Prostate gland (tissue), 2 donors: ENCODE data around the gene GFRA1. TPM values are rescaled to one million over a fixed set of nuclear protein-coding genes. Genes with fewer than 3 reads are reported as not detected.

Experiments
- DNase-seq: peaks from one replicate; pipeline ENCODE4 v3.0.0-alpha.2; 2019; ENCODE audit warnings: low spot score
- H3K27ac ChIP-seq, 2 donors: fragments of 200-600 bp; sonication (generic); 2 replicates each; pipeline ENCODE4 v1.5.1; 2017 to 2019
- H3K27me3 ChIP-seq: fragments of 200-600 bp; sonication (generic); replicated peaks from 2 replicates; pipeline ENCODE4 v1.5.1; 2019; ENCODE audit not compliant: insufficient read depth
- H3K36me3 ChIP-seq, 2 donors: fragments of 200-600 bp; sonication (generic); 1 replicate in 1 of 2; 2 replicates in 1 of 2; pipeline versions ENCODE4 v1.5.1 to v1.8.1; 2017 to 2019
- H3K4me1 ChIP-seq: fragments of 200-600 bp; sonication (generic); replicated peaks from 2 replicates; pipeline ENCODE4 v1.5.1; 2019
- H3K4me3 ChIP-seq, 2 donors: fragments of 200-600 bp; sonication (generic); 2 replicates each; pipeline ENCODE4 v1.5.1; 2017 to 2019
- H3K9me3 ChIP-seq: fragments of 200-600 bp; sonication (generic); 2 replicates; pipeline ENCODE4 v1.5.1; 2017
- POLR2A ChIP-seq: fragments of 450-650 bp; IDR thresholded peaks from one replicate; pipeline ENCODE4 v1.6.1; 2016; ENCODE audit warnings: antibody characterized with exemption, mild to moderate bottlenecking
- POLR2AphosphoS5 ChIP-seq: sonication (generic); formaldehyde crosslinking; IDR thresholded peaks from one replicate; pipeline ENCODE4 v1.6.1; 2017; ENCODE audit warnings: antibody characterized with exemption
- WGBS: methylation state at CpG from one replicate; pipeline ENCODE4 v1.1.5; 2018; 5-methylcytosine and 5-hydroxymethylcytosine counted together
- intact Hi-C: fragments of 100-400 bp; cut with DNase I; formaldehyde crosslinking; loops from one replicate; pipeline ENCODE4 v1.14.2; 2022
- total RNA-seq, 2 donors: library from RNA; depleted of rRNA; stranded (reverse); fragments of >200 nt; gene quantifications; one replicate each; pipeline ENCODE4 v1.1.0, GENCODE V29; 2016
- TF ChIP-seq, protein P1 (sequence below), 4 experiments: fragments of 200-600 bp in 2 of 4; fragments of 450-650 bp in 2 of 4; sonication (generic) in 2 of 4; IDR thresholded peaks; 1 replicate in 3 of 4; 2 replicates in 1 of 4; pipeline ENCODE4 v1.5.1; 2016 to 2019; ENCODE audit warnings: antibody characterized with exemption in 4 of 4, mild to moderate bottlenecking in 2 of 4, moderate library complexity in 2 of 4

The GFRA1 gene
- total RNA-seq, 2 donors from 2014 or later, result 5.1 to 14.5 TPM

DNA sequence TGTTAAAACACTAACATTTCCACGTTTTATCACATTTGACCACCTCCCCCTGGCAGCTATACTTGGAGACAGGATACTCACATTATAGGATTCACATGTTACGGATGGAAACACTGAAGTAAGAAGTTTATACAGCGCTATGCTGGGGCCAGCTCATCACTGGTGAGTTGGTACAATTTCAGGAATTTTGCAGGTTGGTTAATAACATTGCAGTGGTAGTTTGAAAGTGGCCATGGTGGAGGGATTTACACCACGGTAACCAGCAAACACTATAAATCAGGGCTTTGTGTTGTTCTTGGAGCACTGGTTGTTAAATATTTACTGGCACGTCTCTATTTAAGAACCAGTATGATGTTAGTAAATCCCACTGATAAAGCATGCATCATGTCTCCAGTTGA is 174.0 kb downstream of the GFRA1 start:
- intact Hi-C loops, result no loop called here
- TF ChIP-seq, protein P1, sequence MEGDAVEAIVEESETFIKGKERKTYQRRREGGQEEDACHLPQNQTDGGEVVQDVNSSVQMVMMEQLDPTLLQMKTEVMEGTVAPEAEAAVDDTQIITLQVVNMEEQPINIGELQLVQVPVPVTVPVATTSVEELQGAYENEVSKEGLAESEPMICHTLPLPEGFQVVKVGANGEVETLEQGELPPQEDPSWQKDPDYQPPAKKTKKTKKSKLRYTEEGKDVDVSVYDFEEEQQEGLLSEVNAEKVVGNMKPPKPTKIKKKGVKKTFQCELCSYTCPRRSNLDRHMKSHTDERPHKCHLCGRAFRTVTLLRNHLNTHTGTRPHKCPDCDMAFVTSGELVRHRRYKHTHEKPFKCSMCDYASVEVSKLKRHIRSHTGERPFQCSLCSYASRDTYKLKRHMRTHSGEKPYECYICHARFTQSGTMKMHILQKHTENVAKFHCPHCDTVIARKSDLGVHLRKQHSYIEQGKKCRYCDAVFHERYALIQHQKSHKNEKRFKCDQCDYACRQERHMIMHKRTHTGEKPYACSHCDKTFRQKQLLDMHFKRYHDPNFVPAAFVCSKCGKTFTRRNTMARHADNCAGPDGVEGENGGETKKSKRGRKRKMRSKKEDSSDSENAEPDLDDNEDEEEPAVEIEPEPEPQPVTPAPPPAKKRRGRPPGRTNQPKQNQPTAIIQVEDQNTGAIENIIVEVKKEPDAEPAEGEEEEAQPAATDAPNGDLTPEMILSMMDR (IDR thresholded peaks at IDR 0.05), result no peak
- Histone ChIP-seq H3K36me3 (no peaks in the 10 kb centered on the region), H3K9me3 (no peaks in the 10 kb centered on the region), H3K27ac (no peak overlapping the region), H3K4me1 (no peaks in the 10 kb centered on the region), H3K27me3 (peaks cover 11% of the 10 kb centered on the region), H3K4me3 (no peak overlapping the region)
- 48% methylated on average over 5 of the region's 5 CpGs for WGBS
- no peak for DNase-seq

GRCh38 chr10:116098411-116099022 is 174.5 kb downstream of the GFRA1 start:
- no peaks in the 10 kb centered on the region for H3K9me3 ChIP-seq
- intact Hi-C loops, result no loop called here
- TF ChIP-seq, protein P1 (IDR thresholded peaks at IDR 0.05), result no peak
- no peak for TF ChIP-seq POLR2A
- no peak for TF ChIP-seq POLR2AphosphoS5
- no peak overlapping the region for H3K4me3 ChIP-seq
- 81% methylated on average over 8 of the region's 8 CpGs for WGBS
- H3K36me3 ChIP-seq, result no peaks in the 10 kb centered on the region
- H3K4me1 ChIP-seq, result no peaks in the 10 kb centered on the region
- no peak overlapping the region for H3K27ac ChIP-seq
- DNase-seq, result no peak
- H3K27me3 ChIP-seq, result peaks cover 11% of the 10 kb centered on the region

GRCh38 chr10:116097239-116097784 is 175.7 kb downstream of the GFRA1 start:
- no peak for TF ChIP-seq POLR2A
- TF ChIP-seq, protein P1 (IDR thresholded peaks at IDR 0.05), result no peak
- TF ChIP-seq POLR2AphosphoS5, result no peak
- Histone ChIP-seq H3K4me1 (no peaks in the 10 kb centered on the region), H3K36me3 (no peaks in the 10 kb centered on the region), H3K27ac (no peak overlapping the region), H3K27me3 (peaks cover 8% of the 10 kb centered on the region), H3K4me3 (no peak overlapping the region), H3K9me3 (no peaks in the 10 kb centered on the region)
- WGBS, result 54% methylated on average over 7 of the region's 7 CpGs
- intact Hi-C loops, result no loop called here
- DNase-seq, result no peak

DNA sequence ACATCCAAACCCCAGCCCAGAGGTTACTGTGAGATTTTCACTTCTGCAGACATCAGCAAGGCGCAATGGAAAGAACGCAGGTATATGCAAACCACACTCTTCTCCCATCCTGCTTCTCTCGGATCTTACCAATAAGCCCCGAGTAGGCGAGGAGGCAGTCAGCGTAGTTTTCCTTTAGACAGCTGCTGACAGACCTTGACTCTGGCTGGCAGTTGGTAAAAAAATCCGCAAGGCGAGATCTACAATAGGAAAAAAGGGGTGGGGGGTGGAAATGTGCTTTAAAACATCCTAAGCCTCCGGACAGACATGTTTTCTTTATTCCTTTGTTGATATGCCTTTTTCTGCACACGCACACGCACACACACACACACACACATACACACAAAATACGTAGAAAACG is 176.5 kb downstream of the GFRA1 start:
- H3K4me1 ChIP-seq, result no peaks in the 10 kb centered on the region
- no peak overlapping the region for H3K27ac ChIP-seq
- WGBS, result 64% methylated on average over 13 of the region's 13 CpGs
- TF ChIP-seq, protein P1 (IDR thresholded peaks at IDR 0.05), result no peak
- TF ChIP-seq POLR2A (no peak), POLR2AphosphoS5 (no peak)
- peaks cover 8% of the 10 kb centered on the region for H3K27me3 ChIP-seq
- no peaks in the 10 kb centered on the region for H3K36me3 ChIP-seq
- H3K4me3 ChIP-seq, result no peak overlapping the region
- intact Hi-C loops, result no loop called here
- no peaks in the 10 kb centered on the region for H3K9me3 ChIP-seq
- no peak for DNase-seq

- WGBS, result 90% methylated on average over 6 of the region's 6 CpGs
- DNase-seq, result no peak
- H3K9me3 ChIP-seq, result no peaks in the 10 kb centered on the region
These were observed 178.7 kb downstream of the GFRA1 start for GRCh38 chr10:116094356-116094755.

More at GRCh38 chr10:116094356-116094755, 178.7 kb downstream of the GFRA1 start:
- Histone ChIP-seq H3K27ac (no peak overlapping the region), H3K36me3 (no peaks in the 10 kb centered on the region), H3K27me3 (peaks cover 5% of the 10 kb centered on the region), H3K4me1 (no peaks in the 10 kb centered on the region), H3K4me3 (no peak overlapping the region)
- TF ChIP-seq POLR2A, result no peak
- no peak for TF ChIP-seq POLR2AphosphoS5
- TF ChIP-seq, protein P1 (IDR thresholded peaks at IDR 0.05), result no peak
- intact Hi-C loops, result no loop called here
